Activated T-helper 9 cell treated with anti-CD3 and anti-CD28 coated beads, Interleukin-2, amount 50 U/mL, for 16 hours (primary cell): ENCODE results near the gene USE1.

Source experiments
- DNase-seq: peaks from one replicate; pipeline ENCODE4 v3.0.0-alpha.2; 2020; ENCODE audit warnings: low read depth

Gene USE1

DNA sequence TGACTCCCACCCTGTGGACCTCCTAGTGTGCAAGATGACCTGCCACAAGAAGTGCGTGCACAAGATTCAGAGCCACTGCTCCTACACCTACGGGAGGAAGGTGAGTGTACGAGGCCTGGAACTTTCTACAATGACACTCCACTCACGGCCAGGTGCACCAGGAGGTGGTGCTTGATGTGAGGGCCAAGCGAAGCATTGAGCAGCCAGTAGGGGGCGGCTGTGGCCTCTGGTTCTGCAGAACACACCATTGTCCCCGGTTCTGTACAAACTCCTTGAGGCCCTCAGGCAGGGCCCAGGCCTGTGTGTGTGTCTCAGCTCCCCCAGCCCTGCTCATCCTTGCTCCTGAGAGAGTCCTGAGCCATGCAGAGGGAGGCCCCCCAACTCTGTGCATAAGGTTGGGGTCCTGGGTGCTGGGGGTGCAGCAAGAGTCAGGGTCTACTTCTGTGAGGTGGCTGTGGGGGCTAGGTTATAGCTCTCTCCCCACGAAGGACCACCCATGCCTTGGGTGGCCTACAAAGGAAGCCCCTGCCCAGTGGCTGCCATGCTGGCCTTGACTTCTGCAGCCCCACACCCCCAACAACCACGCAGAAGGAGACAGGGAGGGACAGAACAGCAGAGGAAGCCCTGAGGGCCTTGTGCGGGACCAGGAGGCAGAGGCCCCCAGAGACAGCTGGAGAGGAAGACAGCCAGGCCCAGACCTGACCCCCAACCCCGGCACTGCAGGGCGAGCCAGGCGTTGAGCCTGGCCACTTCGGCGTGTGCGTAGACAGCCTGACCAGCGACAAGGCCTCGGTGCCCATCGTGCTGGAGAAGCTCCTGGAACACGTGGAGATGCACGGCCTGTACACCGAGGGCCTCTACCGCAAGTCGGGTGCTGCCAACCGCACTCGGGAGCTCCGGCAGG, 9.7 kb upstream of the USE1 start:
- peak; percentile 34 for DNase-seq

- DNase-seq, result no peak
Observed at GRCh38 chr19:17206736-17207581, 8.2 kb upstream of the USE1 start.

DNA sequence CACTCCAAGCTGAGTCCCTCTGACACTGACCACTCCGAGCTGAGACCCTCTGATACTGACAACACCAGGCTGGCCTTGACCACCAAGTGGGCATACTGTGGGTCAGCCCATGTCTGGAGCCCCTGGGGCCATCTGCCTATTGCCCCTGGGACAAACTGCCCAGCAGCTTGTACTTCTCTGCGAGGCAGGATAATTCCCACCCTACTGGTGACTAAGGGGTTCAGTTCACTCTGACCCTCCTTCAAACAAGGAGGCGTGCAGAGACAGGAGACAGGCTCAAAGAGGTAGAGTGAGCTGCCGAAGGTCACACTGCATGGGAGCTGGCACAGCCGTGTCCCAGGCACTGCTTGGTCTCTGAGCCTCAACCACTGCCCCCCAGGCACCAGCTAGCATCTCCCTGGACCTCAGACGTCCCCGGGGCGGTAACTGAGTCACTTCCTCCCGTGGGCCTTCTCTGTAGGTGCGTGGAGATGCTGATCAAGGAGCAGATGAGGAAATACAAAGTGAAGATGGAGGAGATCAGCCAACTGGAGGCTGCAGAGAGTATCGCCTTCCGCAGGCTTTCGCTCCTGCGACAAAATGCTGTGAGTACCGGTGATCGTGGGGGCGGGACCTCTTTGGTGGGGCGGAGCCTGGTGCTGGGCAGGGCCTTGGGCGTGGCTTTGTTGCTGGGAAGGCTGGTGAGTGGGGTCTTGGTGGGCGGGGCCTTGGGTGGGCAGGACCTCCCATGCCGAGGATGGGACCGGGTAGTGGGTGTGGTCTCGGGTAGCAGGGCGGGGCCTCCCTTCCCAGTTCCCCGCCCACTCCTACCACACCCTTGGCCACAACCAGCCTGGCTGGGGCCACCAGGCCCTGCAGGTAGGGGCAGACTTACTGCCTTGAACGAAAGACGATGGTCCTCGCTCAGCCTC, 5.8 kb upstream of the USE1 start:
- DNase-seq, result no peak

GRCh38 chr19:17210296-17210695, 4.9 kb upstream of the USE1 start:
- DNase-seq, result no peak

- DNase-seq, result no peak
Observed at GRCh38 chr19:17211547-17212446, 3.4 kb upstream of the USE1 start.

DNA sequence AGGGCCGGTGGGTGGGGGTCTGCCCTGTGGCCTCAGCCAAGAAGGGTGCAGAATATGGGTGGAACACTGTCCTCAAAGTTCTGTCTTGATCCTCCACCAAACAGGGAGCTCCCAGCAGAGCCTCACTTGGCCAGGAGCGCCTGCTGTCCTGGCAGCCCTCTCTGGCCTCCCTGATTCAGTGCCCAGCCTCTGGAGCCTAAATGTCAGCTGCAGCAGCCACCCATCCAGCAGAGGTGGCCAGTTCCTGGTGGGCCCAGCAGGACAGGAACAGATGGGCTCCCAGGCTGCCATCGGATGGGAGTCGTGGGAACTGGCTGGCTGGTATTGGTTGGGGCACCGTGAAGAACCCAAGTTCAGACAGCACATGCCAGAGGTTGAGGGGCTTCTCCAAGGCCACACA, 1.8 kb upstream of the USE1 start:
- no peak for DNase-seq

- no peak for DNase-seq
Observed at GRCh38 chr19:17214508-17215126, 540 bp upstream of the USE1 start.

GRCh38 chr19:17216058-17216670, 1.0 kb downstream of the USE1 start:
- DNase-seq, result no peak

- DNase-seq, result no peak
Observed at GRCh38 chr19:17219286-17219685, 4.1 kb downstream of the USE1 start.

- DNase-seq, result no peak
Observed at GRCh38 chr19:17220207-17220758, 5.1 kb downstream of the USE1 start.

DNA sequence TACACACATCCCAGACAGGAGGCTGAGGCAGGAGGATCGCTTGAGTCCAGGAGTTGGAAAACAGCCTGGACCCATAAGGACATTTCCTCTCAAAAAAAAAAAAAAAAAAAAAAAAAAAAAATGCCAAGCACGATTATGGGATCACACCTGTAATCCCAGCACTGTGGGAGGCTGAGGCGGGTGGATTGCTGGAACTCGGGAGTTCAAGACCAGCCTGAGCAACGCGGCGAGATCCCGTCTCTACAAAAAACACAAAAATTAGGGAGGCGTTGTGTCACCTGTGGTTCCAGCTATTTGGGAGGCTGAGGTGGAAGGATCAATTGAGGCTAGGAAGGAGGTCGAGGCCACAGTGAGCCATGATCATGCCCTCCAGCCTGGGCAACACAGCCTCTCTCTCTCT, 9.9 kb downstream of the USE1 start:
- DNase-seq, result no peak

DNA sequence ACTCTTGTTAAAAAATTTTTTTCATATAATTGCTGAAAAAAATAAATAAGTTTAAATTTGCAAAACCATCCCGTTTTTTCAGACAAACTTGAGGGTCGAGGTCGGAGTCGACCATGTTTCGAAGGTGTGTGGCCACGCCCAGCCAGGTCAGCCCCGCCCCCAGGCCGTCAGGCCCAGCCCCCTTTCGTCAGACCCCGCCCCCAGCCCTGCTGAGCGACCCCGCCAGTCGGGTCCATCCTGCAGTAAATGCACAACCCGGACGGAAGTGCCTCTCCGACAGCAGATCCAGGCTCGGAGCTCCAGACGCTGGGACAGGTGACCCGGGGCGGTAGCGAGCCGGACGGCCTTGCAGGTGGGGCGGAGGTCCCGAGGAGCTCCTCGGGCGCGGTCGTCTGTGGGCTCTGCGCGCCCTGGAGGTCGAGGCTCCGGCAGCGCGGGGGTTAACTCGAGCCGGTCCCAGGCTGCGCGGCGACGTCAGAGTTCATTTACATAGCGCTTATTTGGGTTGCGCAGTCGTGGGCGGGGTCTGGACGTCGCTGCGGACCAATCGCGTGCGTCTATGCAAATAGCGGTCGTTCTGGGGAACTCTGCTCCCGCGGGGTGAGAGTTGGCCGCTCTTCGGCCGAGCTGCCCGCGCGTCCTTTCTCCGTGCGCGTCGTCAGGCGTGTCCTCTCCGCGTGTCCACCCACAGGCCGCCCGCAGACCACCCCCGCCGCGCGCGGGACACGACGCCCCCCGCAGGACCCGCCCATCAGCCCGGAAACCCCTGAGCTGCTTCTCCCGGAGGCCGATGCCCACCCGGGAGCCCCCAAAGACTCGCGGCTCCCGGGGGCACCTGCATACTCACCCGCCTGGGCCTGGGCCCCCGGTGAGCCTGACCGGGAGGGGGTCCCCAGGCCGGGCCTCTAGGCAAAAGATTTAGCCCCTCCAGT, 11.1 kb downstream of the USE1 start, which contains the start of gene OCEL1:
Gene OCEL1 (plus strand): TSS at position 225 of the 932 bp plus-strand sequence. CDS start 22 bp downstream, at position 247.
- DNase-seq, result peak; percentile 94

DNA sequence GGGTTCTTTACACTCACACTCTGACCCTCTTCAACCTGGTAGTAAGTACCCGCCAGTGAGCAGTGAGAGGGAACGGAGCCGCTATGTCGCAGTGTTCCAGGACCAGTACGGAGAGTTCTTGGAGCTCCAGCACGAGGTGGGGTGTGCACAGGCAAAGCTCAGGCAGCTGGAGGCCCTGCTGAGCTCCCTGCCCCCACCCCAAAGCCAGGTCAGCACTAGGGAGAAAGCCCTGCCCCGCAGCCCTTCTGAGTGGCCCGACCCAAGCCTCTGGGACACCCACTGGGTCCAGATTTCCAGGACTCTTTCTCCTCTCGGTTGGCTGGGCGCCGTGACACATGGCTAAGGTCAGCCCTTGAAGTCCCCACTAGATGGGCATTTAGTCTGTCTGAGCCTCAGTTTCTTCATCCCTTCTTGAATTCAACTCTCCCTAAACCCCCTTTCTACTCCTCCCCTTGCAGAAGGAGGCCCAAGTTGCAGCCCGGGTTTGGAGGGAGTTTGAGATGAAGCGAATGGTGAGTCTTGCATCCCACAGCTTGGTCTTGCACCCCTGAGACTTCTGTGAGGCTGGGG, 12.7 kb downstream of the USE1 start:
- DNase-seq, result no peak

- no peak for DNase-seq
Observed at GRCh38 chr19:17229890-17230289, 14.7 kb downstream of the USE1 start.

DNA sequence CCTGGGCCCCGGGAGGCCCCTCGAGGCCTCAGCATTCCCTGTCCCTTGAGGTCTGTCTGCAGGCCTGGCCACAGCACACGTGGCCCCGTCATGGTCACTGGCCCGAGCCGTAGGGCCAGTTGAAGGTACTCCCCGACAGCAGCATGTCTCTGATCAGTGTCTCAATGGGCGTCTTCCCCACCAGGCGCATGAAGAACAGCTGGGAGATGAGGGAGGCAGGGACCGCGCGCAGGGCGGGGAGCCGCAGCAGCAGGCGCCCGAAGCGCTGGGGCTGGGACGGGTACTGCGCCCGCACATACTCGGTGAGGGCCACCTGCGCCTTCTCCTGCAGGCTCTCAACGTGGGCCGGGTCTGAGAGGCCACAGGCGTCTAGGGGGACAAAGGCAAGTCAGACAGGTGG, 17.1 kb downstream of the USE1 start:
- DNase-seq, result no peak

- peak; percentile 51 for DNase-seq
Observed at GRCh38 chr19:17234911-17235299, 19.7 kb downstream of the USE1 start.

GRCh38 chr19:17235300-17235970, 20.3 kb downstream of the USE1 start:
- DNase-seq, result peak; percentile 64
